Transverse colon (tissue), 4 donors: ENCODE results near the gene NR4A1. TPM values are rescaled to one million over a fixed set of nuclear protein-coding genes. Genes with fewer than 3 reads are reported as not detected.
A peak's percentile ranks its signal among the peaks of the same experiment; 100 is the strongest.

Source experiments
- DNase-seq: peaks from one replicate; pipeline ENCODE4 v3.0.0-alpha.2; 2019
- H3K27ac ChIP-seq, 4 donors: fragments of 200-600 bp; sonication (generic); 2 replicates each; pipeline ENCODE4 v1.5.1; 2016 to 2018; ENCODE audit warnings: inconsistent platforms in 4 of 4
- H3K27me3 ChIP-seq: fragments of 200-600 bp; sonication (generic); 2 replicates; pipeline ENCODE4 v1.5.1; 2017; ENCODE audit warnings: inconsistent platforms
- H3K36me3 ChIP-seq, 4 donors: fragments of 200-600 bp; sonication (generic); 2 replicates each; pipeline ENCODE4 v1.5.1; 2017 to 2019; ENCODE audit warnings: inconsistent platforms in 4 of 4
- H3K4me1 ChIP-seq, 4 donors: fragments of 200-600 bp; sonication (generic); 2 replicates each; pipeline ENCODE4 v1.5.1; 2017 to 2020; ENCODE audit warnings: inconsistent platforms in 4 of 4
- H3K4me3 ChIP-seq, 4 donors: fragments of 200-600 bp; sonication (generic); 1 replicate in 1 of 4; 2 replicates in 3 of 4; pipeline versions ENCODE4 v1.5.1 to v1.6.1; 2017 to 2019; ENCODE audit warnings: inconsistent platforms in 4 of 4
- H3K9me3 ChIP-seq, 2 donors: fragments of 200-600 bp; sonication (generic); 2 replicates each; pipeline ENCODE4 v1.5.1; 2017 to 2019; ENCODE audit warnings: inconsistent platforms in 2 of 2
- CTCF ChIP-seq, 5 experiments: fragments of 200-600 bp in 3 of 5; fragments of 450-650 bp in 2 of 5; sonication (generic) in 3 of 5; IDR thresholded peaks; 1 replicate in 2 of 5; 2 replicates in 3 of 5; pipeline ENCODE4 v1.5.1; 2016 to 2017; ENCODE audit warnings: antibody characterized with exemption in 5 of 5, inconsistent platforms in 3 of 5, mild to moderate bottlenecking in 2 of 5, moderate library complexity in 1 of 5
- EP300 ChIP-seq: sonication (generic); formaldehyde crosslinking; IDR thresholded peaks from one replicate; pipeline ENCODE4 v1.6.1; 2017; ENCODE audit warnings: antibody characterized with exemption, low read depth
- POLR2A ChIP-seq: fragments of 450-650 bp; IDR thresholded peaks from one replicate; pipeline ENCODE4 v1.6.1; 2016; ENCODE audit warnings: antibody characterized with exemption, mild to moderate bottlenecking, moderate library complexity
- POLR2AphosphoS5 ChIP-seq, 3 donors: sonication (generic); formaldehyde crosslinking; IDR thresholded peaks; one replicate each; pipeline ENCODE4 v1.6.1; 2016; ENCODE audit warnings: antibody characterized with exemption in 3 of 3
- WGBS, 2 donors: methylation state at CpG; one replicate each; pipeline ENCODE4 v1.1.5; 2018; ENCODE audit warnings: low coverage in 1 of 2; 5-methylcytosine and 5-hydroxymethylcytosine counted together
- in situ Hi-C, 4 donors: fragments of 200-750 bp; cut with MboI; loops; one replicate each; pipeline versions ENCODE4 v1.15.0 to v1.15.1; 2017; ENCODE audit warnings: low sequenced_read_pairs in 3 of 4, low pct_ligation_motif_present in 1 of 4, low pct_unique_long_range_greater_than_20kb in 1 of 4
- intact Hi-C: fragments of 100-400 bp; cut with DNase I; formaldehyde crosslinking; loops from one replicate; pipeline ENCODE4 v1.15.1; 2023; ENCODE audit warnings: low total_unique reads
- total RNA-seq, 4 donors: library from RNA; depleted of rRNA; stranded (reverse); fragments of >200 nt; gene quantifications; one replicate each; pipeline ENCODE4 v1.1.0, GENCODE V29; 2016

The NR4A1 gene
- total RNA-seq, 4 donors from 2014 or later, result 50.7 to 102 (median 76.9) TPM

DNA sequence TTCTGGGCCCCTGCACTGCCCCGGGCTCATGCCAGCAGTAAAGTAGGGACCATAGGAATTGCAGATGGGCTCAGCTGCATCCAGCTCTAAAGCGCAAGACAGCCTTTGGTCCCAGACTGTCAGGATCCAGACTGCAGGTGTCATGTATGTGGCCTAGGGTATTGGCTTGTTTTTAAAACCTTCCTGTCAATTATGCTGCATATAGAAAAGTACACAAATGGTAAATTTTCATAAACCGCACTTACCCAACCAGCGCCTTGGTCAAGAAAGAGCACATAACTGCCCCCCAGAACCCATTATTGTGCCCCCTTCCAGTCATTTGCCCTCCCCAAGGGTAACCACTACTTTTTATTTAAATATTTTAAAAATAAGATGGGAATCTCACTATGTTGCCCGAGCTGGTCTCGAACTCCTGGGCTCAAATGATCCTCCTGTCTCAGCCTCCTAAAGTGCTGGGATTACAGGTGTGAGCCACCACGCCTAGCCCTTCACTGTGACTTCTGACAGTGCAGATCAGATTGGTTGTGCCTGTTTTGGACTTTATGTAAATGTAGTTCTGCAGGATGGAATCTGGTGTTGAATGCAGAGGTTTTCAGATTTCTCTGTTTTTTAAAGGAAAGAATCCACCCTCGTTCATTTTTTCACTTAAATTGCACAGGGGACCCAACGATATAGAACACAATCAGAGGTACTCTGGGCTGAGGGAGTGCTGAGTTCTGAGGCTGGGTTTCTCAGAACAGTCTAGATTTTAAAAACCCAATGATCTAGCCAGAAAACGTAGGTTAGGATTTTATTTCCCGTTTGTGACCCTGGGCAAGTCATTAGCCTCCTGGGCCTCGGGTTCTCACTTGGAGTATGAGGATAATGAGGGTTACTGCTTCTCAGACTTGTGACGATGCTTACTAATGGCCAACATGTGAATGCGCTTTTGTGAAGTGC is 6.7 kb downstream of the NR4A1 start:
- Histone ChIP-seq H3K4me1 (peaks cover 2 to 22% (median 8%) of the 10 kb centered on the region in 4 donors), H3K27me3 (no peaks in the 10 kb centered on the region), H3K4me3 (no peak overlapping the region), H3K27ac (peak overlapping the region in 3 of 4 donors; percentile 21 to 95 (median 68)), H3K36me3 (peaks cover 0 to 4% (median 0%) of the 10 kb centered on the region in 4 donors), H3K9me3 (no peaks in the 10 kb centered on the region)
- 88 to 90% methylated on average over 10 to 14 of the region's 14 CpGs for WGBS, 2 donors
- intact Hi-C loops (no loop called here), in situ Hi-C loops (no loop called here)
- no peak for TF ChIP-seq CTCF (IDR thresholded peaks at IDR 0.05)
- TF ChIP-seq POLR2A, result no peak
- no peak for TF ChIP-seq EP300
- TF ChIP-seq POLR2AphosphoS5 (IDR thresholded peaks at IDR 0.05), result peak in 1 of 3 donors; percentile 26
- no peak for DNase-seq

DNA sequence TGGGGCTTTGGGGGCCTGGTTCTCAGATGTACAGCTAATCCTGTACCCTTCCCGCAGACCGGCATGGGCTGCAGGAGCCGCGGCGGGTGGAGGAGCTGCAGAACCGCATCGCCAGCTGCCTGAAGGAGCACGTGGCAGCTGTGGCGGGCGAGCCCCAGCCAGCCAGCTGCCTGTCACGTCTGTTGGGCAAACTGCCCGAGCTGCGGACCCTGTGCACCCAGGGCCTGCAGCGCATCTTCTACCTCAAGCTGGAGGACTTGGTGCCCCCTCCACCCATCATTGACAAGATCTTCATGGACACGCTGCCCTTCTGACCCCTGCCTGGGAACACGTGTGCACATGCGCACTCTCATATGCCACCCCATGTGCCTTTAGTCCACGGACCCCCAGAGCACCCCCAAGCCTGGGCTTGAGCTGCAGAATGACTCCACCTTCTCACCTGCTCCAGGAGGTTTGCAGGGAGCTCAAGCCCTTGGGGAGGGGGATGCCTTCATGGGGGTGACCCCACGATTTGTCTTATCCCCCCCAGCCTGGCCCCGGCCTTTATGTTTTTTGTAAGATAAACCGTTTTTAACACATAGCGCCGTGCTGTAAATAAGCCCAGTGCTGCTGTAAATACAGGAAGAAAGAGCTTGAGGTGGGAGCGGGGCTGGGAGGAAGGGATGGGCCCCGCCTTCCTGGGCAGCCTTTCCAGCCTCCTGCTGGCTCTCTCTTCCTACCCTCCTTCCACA is 7.6 kb downstream of the NR4A1 start:
- Histone ChIP-seq H3K36me3 (peaks cover 0 to 4% (median 0%) of the 10 kb centered on the region in 4 donors), H3K9me3 (no peaks in the 10 kb centered on the region), H3K27me3 (no peaks in the 10 kb centered on the region), H3K27ac (peak overlapping the region in 3 of 4 donors; percentile 21 to 95 (median 51)), H3K4me1 (peaks cover 0 to 20% (median 6%) of the 10 kb centered on the region in 4 donors), H3K4me3 (no peak overlapping the region)
- WGBS, 2 donors, result 73 to 77% methylated on average over 9 to 25 of the region's 25 CpGs
- intact Hi-C loops, result no loop called here
- in situ Hi-C loops, result no loop called here
- TF ChIP-seq POLR2AphosphoS5 (IDR thresholded peaks at IDR 0.05), result peak; percentile 8 to 85 (median 67)
- no peak for TF ChIP-seq CTCF (IDR thresholded peaks at IDR 0.05)
- TF ChIP-seq EP300, result no peak
- no peak for TF ChIP-seq POLR2A
- DNase-seq, result peak; percentile 51

DNA sequence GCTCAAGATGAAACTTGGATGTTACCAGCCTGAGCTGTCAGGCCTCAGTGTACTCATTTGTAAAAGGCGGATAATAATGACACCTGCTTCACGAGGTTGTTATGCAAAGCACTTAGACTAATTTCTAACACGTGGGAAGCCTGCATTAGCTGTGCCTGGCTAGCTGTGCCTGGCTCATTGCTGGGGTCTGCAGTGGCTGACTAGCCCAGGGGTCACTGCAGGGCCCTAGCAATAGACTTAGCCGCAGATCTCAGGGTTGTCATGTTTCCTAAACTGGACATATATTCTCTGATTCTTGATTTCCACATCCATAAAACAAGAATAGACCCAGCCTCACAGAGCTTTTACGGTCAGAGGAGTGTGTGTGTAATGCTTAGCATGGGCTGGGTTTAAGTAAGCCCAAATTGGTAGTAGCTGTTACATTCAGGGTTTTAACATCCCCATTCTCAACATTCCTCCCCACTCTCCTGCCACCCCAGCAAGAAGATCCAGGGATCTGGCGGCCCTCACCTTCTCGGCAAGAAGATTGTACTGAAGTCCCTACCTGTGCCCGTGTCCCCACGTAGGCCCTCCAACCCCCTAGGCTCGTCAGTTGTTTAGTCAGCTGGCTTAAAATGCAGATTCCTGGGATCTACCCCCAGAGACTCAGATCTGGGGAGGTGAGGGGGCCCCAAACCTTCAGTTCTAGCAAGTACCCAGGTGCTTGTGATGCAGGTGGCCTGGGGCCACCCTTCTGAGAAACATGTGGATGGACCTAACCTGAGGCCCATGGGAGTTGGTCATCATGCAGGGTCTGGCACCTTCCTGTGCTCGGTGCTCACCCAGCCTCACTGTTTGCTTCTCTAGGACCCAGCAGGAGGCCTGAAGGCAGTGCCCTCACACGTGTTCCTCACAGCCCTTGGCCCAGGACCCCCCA is 8.6 kb downstream of the NR4A1 start:
- H3K27ac ChIP-seq, result peak overlapping the region in 3 of 4 donors; percentile 21 to 95 (median 51)
- H3K9me3 ChIP-seq, result no peaks in the 10 kb centered on the region
- peaks cover 0 to 18% (median 6%) of the 10 kb centered on the region in 4 donors for H3K4me1 ChIP-seq
- no peaks in the 10 kb centered on the region for H3K27me3 ChIP-seq
- intact Hi-C loops (no loop called here), in situ Hi-C loops (no loop called here)
- TF ChIP-seq POLR2A, result no peak
- no peak for TF ChIP-seq CTCF (IDR thresholded peaks at IDR 0.05)
- no peak for TF ChIP-seq EP300
- peak; percentile 6 to 70 (median 19) for TF ChIP-seq POLR2AphosphoS5 (IDR thresholded peaks at IDR 0.05)
- 80% methylated on average over 1 to 10 of the region's 12 CpGs for WGBS, 2 donors
- no peak overlapping the region for H3K4me3 ChIP-seq
- H3K36me3 ChIP-seq, result peaks cover 0 to 4% (median 0%) of the 10 kb centered on the region in 4 donors
- peak; percentile 35 for DNase-seq
